ENCODE results near the gene AFF2.

Gene AFF2

DNA sequence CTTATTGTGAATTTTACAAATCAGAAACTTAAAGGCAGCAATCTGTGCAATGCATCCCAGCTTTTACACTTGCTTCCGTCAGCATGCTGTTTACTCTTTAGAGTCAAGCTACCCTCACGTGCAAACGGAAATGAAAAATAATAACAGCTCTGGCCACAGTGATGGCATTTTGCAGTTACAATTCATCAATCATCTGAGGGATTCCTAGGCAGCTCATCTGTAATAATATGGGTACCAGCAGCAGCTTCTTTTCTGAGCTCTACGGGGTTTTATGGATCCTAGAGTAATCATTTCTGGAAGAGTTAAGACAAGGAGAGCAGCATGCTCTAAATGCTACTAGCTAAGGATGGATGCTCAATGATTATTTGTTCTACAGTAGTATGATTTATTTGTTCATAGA lies 313.6 kb downstream of the AFF2 start:
- H3K27ac ChIP-seq (ENCODE audit: low read length) = no peak overlapping the region
- no peak for DNase-seq (ENCODE audit: low read depth, low spot score)
- H3K4me3 ChIP-seq (ENCODE audit: low read length) = no peak overlapping the region
- H3K4me1 ChIP-seq (ENCODE audit: control insufficient read depth, insufficient read depth, low read length) = no peaks in the 10 kb centered on the region
- H3K9me3 ChIP-seq (ENCODE audit: control insufficient read depth, insufficient read depth, low read length) = no peaks in the 10 kb centered on the region
- H3K27me3 ChIP-seq (ENCODE audit: control insufficient read depth, insufficient read depth, low read length) = no peaks in the 10 kb centered on the region
- no peaks in the 10 kb centered on the region for H3K36me3 ChIP-seq (ENCODE audit: control insufficient read depth, insufficient read depth, low read length)
- WGBS (ENCODE audit: insufficient coverage, insufficient read length) = no CpG with 5 or more reads among the region's 4 CpGs

DNA sequence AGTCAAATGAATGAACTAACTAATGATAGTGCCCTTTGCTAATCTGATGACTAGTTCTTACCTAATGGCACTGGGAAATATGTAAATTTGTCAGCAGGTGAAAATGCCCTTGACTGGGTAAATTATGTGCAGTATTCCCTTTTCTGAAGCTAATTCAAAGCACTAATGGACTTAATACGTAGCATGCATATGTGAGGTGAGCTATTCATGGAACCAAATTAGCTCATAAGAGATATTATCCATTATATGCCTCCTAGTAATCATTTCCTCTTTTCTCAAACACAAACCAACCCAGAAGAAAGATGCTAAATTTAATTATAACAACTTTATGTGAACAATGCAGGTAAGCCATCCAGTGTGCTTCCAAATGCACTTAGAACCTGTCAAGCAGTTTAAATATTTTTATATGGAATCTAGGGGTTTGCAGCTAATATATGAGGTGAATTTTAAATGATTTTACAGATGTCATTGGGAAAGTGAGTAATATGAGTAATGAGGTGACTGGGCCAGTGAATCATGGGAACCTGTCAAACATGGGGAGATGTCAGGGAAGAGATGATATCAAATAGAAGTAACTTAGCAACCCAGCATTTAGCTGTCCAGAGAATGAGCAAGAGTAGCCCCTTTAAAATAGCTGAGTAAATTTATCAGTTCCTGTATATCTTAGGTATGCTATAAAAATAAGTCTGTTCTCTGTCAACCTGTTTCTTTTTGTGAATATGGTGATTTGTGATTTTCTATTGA lies 315.0 kb downstream of the AFF2 start:
- H3K4me1 ChIP-seq (ENCODE audit: control insufficient read depth, insufficient read depth, low read length) = no peaks in the 10 kb centered on the region
- DNase-seq (ENCODE audit: low read depth, low spot score) = no peak
- no CpG with 5 or more reads among the region's 1 CpG for WGBS (ENCODE audit: insufficient coverage, insufficient read length)
- no peak overlapping the region for H3K27ac ChIP-seq (ENCODE audit: low read length)
- H3K27me3 ChIP-seq (ENCODE audit: control insufficient read depth, insufficient read depth, low read length) = no peaks in the 10 kb centered on the region
- no peaks in the 10 kb centered on the region for H3K9me3 ChIP-seq (ENCODE audit: control insufficient read depth, insufficient read depth, low read length)
- H3K4me3 ChIP-seq (ENCODE audit: low read length) = no peak overlapping the region
- no peaks in the 10 kb centered on the region for H3K36me3 ChIP-seq (ENCODE audit: control insufficient read depth, insufficient read depth, low read length)

GRCh38 chrX:148823986-148824385 lies 323.6 kb downstream of the AFF2 start:
- no peak for DNase-seq (ENCODE audit: low read depth, low spot score)
- no CpG with 5 or more reads among the region's 2 CpGs for WGBS (ENCODE audit: insufficient coverage, insufficient read length)
- Histone ChIP-seq H3K27me3 (ENCODE audit: control insufficient read depth, insufficient read depth, low read length) (no peaks in the 10 kb centered on the region), H3K27ac (ENCODE audit: low read length) (no peak overlapping the region), H3K9me3 (ENCODE audit: control insufficient read depth, insufficient read depth, low read length) (no peaks in the 10 kb centered on the region), H3K4me3 (ENCODE audit: low read length) (no peak overlapping the region), H3K36me3 (ENCODE audit: control insufficient read depth, insufficient read depth, low read length) (no peaks in the 10 kb centered on the region), H3K4me1 (ENCODE audit: control insufficient read depth, insufficient read depth, low read length) (no peaks in the 10 kb centered on the region)

GRCh38 chrX:148825696-148826095 lies 325.3 kb downstream of the AFF2 start:
- H3K27me3 ChIP-seq (ENCODE audit: control insufficient read depth, insufficient read depth, low read length) = no peaks in the 10 kb centered on the region
- no CpG with 5 or more reads among the region's 2 CpGs for WGBS (ENCODE audit: insufficient coverage, insufficient read length)
- DNase-seq (ENCODE audit: low read depth, low spot score) = no peak

GRCh38 chrX:148836741-148837140 lies 336.3 kb downstream of the AFF2 start:
- WGBS (ENCODE audit: insufficient coverage, insufficient read length) = no CpG with 5 or more reads among the region's 4 CpGs
- Histone ChIP-seq H3K4me1 (ENCODE audit: control insufficient read depth, insufficient read depth, low read length) (no peaks in the 10 kb centered on the region), H3K27ac (ENCODE audit: low read length) (no peak overlapping the region), H3K9me3 (ENCODE audit: control insufficient read depth, insufficient read depth, low read length) (no peaks in the 10 kb centered on the region), H3K4me3 (ENCODE audit: low read length) (no peak overlapping the region), H3K36me3 (ENCODE audit: control insufficient read depth, insufficient read depth, low read length) (no peaks in the 10 kb centered on the region), H3K27me3 (ENCODE audit: control insufficient read depth, insufficient read depth, low read length) (no peaks in the 10 kb centered on the region)
- no peak for DNase-seq (ENCODE audit: low read depth, low spot score)

More at GRCh38 chrX:148825696-148826095, 325.3 kb downstream of the AFF2 start:
- Histone ChIP-seq H3K27ac (ENCODE audit: low read length) (no peak overlapping the region), H3K9me3 (ENCODE audit: control insufficient read depth, insufficient read depth, low read length) (no peaks in the 10 kb centered on the region), H3K4me3 (ENCODE audit: low read length) (no peak overlapping the region), H3K36me3 (ENCODE audit: control insufficient read depth, insufficient read depth, low read length) (no peaks in the 10 kb centered on the region), H3K4me1 (ENCODE audit: control insufficient read depth, insufficient read depth, low read length) (no peaks in the 10 kb centered on the region)

- Histone ChIP-seq H3K27me3 (ENCODE audit: control insufficient read depth, insufficient read depth, low read length) (no peaks in the 10 kb centered on the region), H3K4me3 (ENCODE audit: low read length) (no peak overlapping the region), H3K4me1 (ENCODE audit: control insufficient read depth, insufficient read depth, low read length) (no peaks in the 10 kb centered on the region), H3K27ac (ENCODE audit: low read length) (no peak overlapping the region), H3K36me3 (ENCODE audit: control insufficient read depth, insufficient read depth, low read length) (no peaks in the 10 kb centered on the region), H3K9me3 (ENCODE audit: control insufficient read depth, insufficient read depth, low read length) (no peaks in the 10 kb centered on the region)
- WGBS (ENCODE audit: insufficient coverage, insufficient read length) = no CpG with 5 or more reads among the region's 1 CpG
- no peak for DNase-seq (ENCODE audit: low read depth, low spot score)
Observed at GRCh38 chrX:148850631-148851030, 350.2 kb downstream of the AFF2 start.

GRCh38 chrX:148854306-148854705 lies 353.9 kb downstream of the AFF2 start:
- Histone ChIP-seq H3K4me1 (ENCODE audit: control insufficient read depth, insufficient read depth, low read length) (no peaks in the 10 kb centered on the region), H3K36me3 (ENCODE audit: control insufficient read depth, insufficient read depth, low read length) (no peaks in the 10 kb centered on the region), H3K9me3 (ENCODE audit: control insufficient read depth, insufficient read depth, low read length) (no peaks in the 10 kb centered on the region), H3K27ac (ENCODE audit: low read length) (no peak overlapping the region), H3K27me3 (ENCODE audit: control insufficient read depth, insufficient read depth, low read length) (no peaks in the 10 kb centered on the region), H3K4me3 (ENCODE audit: low read length) (no peak overlapping the region)
- DNase-seq (ENCODE audit: low read depth, low spot score) = no peak
- no CpG with 5 or more reads among the region's 4 CpGs for WGBS (ENCODE audit: insufficient coverage, insufficient read length)

DNA sequence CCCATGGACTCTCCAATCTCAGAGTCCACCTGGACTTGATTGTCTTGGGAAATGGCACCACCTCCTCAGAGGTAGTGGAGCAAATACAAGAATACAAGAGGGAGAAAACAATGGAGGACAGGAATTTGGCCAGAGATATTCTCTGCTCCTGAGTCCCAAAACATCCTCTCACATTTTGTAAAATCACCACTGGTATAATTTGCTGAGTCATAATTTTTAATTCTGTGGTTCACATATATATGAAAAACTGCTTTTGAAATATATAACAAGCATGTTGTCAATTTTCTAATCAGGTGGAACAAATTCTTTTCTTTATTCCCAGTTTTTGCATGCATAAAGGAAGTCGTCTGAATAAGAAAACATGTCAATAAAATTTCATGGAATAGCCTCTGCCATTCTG lies 356.1 kb downstream of the AFF2 start:
- WGBS (ENCODE audit: insufficient coverage, insufficient read length) = no CpG with 5 or more reads among the region's 1 CpG
- Histone ChIP-seq H3K27me3 (ENCODE audit: control insufficient read depth, insufficient read depth, low read length) (no peaks in the 10 kb centered on the region), H3K4me3 (ENCODE audit: low read length) (no peak overlapping the region), H3K36me3 (ENCODE audit: control insufficient read depth, insufficient read depth, low read length) (no peaks in the 10 kb centered on the region), H3K4me1 (ENCODE audit: control insufficient read depth, insufficient read depth, low read length) (no peaks in the 10 kb centered on the region), H3K9me3 (ENCODE audit: control insufficient read depth, insufficient read depth, low read length) (no peaks in the 10 kb centered on the region), H3K27ac (ENCODE audit: low read length) (no peak overlapping the region)
- no peak for DNase-seq (ENCODE audit: low read depth, low spot score)

GRCh38 chrX:148865277-148866210 lies 365.1 kb downstream of the AFF2 start:
- Histone ChIP-seq H3K4me1 (ENCODE audit: control insufficient read depth, insufficient read depth, low read length) (no peaks in the 10 kb centered on the region), H3K27me3 (ENCODE audit: control insufficient read depth, insufficient read depth, low read length) (no peaks in the 10 kb centered on the region), H3K36me3 (ENCODE audit: control insufficient read depth, insufficient read depth, low read length) (no peaks in the 10 kb centered on the region), H3K27ac (ENCODE audit: low read length) (no peak overlapping the region), H3K4me3 (ENCODE audit: low read length) (no peak overlapping the region), H3K9me3 (ENCODE audit: control insufficient read depth, insufficient read depth, low read length) (no peaks in the 10 kb centered on the region)
- WGBS (ENCODE audit: insufficient coverage, insufficient read length) = no CpG with 5 or more reads among the region's 9 CpGs
- DNase-seq (ENCODE audit: low read depth, low spot score) = no peak

DNA sequence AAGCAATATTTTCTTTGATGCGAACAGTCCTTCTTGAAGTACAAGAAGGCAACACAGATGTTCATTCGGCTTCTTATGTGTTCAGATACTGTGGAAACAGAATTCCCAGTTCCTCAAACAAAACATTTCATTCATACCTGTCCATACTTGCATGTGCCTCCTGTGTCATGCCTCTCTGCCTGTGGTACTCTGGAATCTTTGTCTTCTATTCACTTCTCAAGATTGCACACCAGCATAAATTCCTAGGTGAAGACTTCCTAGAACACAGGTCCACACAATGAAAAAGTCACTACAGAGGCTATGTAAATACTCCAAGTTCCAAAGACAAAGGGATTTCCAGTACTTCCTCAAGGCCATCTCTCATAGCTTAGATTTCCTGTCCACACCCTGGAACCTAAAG lies 367.2 kb downstream of the AFF2 start:
- H3K27ac ChIP-seq (ENCODE audit: low read length) = no peak overlapping the region
- H3K4me3 ChIP-seq (ENCODE audit: low read length) = no peak overlapping the region
- H3K27me3 ChIP-seq (ENCODE audit: control insufficient read depth, insufficient read depth, low read length) = no peaks in the 10 kb centered on the region
- DNase-seq (ENCODE audit: low read depth, low spot score) = no peak
- H3K4me1 ChIP-seq (ENCODE audit: control insufficient read depth, insufficient read depth, low read length) = no peaks in the 10 kb centered on the region
- no peaks in the 10 kb centered on the region for H3K9me3 ChIP-seq (ENCODE audit: control insufficient read depth, insufficient read depth, low read length)
- no CpG with 5 or more reads among the region's 2 CpGs for WGBS (ENCODE audit: insufficient coverage, insufficient read length)
- no peaks in the 10 kb centered on the region for H3K36me3 ChIP-seq (ENCODE audit: control insufficient read depth, insufficient read depth, low read length)
